OCI-LY1 (cell line): ENCODE measurements around the gene DYNC1LI2.

Source experiments
- EZH2 ChIP-seq: fragments of 200-600 bp; sonication (generic), shearing (Covaris generic); IDR thresholded peaks from 2 replicates; pipeline ENCODE4 v1.8.0; 2017; ENCODE audit warnings: borderline replicate concordance, mixed run types, mild to moderate bottlenecking, antibody characterized with exemption, low read length, moderate library complexity, mixed read lengths
- TF ChIP-seq, protein P1 (sequence below): fragments of 200-600 bp; sonication (generic), shearing (Covaris generic); IDR thresholded peaks from 2 replicates; pipeline ENCODE4 v1.5.1; 2017; ENCODE audit warnings: mild to moderate bottlenecking, antibody characterized with exemption, low read length, moderate library complexity, mixed read lengths

DNA sequence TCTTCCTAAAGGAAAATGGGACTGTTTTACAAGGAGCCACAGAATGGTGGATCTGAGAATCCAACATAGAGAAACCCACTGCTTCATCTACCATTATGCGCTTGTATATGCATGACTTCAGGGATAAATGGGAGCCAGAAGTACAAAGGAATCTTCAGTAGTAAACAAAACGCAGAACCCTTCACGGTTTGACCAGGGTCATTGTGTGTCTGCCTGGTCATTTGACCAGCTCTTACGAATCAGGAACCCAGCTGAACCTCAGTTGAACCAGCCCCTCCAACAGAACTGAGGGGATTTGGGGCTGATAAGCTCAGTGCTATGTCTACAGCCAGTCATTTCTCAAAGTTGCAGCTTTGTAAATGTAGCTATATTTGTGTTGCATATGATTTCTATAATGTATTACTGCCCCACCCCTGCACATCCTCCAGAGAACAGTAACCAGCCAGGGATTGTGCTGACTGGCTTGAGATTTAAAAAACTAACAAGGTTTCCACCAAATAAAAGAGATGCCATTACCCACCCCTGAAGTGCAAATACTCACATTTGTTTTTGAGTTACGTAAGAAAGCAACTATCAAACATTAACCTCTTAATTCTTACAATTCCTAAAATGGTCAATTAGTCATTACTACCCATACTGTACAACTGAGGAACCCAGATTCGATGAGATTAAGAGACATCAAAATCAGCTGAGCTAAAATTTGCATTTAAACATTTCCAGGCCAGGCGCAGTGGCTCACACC, 61.1 kb downstream of the DYNC1LI2 start:
- TF ChIP-seq, protein P1, sequence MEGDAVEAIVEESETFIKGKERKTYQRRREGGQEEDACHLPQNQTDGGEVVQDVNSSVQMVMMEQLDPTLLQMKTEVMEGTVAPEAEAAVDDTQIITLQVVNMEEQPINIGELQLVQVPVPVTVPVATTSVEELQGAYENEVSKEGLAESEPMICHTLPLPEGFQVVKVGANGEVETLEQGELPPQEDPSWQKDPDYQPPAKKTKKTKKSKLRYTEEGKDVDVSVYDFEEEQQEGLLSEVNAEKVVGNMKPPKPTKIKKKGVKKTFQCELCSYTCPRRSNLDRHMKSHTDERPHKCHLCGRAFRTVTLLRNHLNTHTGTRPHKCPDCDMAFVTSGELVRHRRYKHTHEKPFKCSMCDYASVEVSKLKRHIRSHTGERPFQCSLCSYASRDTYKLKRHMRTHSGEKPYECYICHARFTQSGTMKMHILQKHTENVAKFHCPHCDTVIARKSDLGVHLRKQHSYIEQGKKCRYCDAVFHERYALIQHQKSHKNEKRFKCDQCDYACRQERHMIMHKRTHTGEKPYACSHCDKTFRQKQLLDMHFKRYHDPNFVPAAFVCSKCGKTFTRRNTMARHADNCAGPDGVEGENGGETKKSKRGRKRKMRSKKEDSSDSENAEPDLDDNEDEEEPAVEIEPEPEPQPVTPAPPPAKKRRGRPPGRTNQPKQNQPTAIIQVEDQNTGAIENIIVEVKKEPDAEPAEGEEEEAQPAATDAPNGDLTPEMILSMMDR, result no peak
- TF ChIP-seq EZH2, result no peak
